ENCODE results near the gene KLF17. TPM values are rescaled to one million over a fixed set of nuclear protein-coding genes. Genes with fewer than 3 reads are reported as not detected.

The KLF17 gene
- total and polyA plus RNA-seq, 2 of the 8 experiments (the other 6 are each of a cell fraction or from before 2014, with no cell fraction given): not detected

DNA sequence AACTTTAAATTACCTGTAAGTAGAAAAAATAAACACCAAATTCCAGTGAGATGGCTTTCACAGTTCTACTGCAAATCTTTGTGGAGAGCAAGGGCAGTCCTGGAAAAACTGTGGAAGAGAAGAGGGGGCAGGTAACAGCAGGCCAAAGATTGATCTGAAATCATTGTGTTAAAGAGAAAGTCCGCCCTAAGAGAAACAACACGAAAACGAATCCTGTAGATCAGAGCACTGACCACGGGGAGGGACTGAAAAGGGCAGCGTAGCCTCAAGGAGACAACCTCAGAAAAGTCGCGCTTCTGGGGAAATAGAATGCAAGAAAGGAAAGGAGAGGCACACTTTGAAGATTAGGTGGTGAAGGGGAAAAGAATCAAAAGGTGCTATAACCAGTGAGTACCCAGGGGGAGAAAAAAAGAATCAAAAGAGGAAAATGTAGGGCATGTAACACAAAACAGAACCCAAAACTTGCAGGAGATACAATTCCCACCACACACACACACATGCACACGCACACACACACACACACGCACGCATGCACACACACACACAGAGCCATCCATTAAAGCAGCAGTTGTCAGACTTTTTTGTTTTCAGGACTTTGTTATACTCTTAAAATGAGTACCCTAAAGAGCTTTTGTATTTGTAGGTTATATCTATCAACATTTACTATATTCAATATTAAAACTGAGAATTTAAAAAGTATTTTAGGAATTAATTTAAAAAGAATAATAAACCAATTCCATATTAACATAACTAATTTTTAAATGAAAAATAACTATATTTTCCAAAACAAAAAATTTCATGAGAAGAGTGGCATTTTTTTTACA lies 28.0 kb upstream of the KLF17 start (continued):
- no peak for TF ChIP-seq BCL11A (IDR thresholded peaks at IDR 0.05; ENCODE audit: low read depth in 2 of 2, low read length in 2 of 2)
- TF ChIP-seq, protein P1, sequence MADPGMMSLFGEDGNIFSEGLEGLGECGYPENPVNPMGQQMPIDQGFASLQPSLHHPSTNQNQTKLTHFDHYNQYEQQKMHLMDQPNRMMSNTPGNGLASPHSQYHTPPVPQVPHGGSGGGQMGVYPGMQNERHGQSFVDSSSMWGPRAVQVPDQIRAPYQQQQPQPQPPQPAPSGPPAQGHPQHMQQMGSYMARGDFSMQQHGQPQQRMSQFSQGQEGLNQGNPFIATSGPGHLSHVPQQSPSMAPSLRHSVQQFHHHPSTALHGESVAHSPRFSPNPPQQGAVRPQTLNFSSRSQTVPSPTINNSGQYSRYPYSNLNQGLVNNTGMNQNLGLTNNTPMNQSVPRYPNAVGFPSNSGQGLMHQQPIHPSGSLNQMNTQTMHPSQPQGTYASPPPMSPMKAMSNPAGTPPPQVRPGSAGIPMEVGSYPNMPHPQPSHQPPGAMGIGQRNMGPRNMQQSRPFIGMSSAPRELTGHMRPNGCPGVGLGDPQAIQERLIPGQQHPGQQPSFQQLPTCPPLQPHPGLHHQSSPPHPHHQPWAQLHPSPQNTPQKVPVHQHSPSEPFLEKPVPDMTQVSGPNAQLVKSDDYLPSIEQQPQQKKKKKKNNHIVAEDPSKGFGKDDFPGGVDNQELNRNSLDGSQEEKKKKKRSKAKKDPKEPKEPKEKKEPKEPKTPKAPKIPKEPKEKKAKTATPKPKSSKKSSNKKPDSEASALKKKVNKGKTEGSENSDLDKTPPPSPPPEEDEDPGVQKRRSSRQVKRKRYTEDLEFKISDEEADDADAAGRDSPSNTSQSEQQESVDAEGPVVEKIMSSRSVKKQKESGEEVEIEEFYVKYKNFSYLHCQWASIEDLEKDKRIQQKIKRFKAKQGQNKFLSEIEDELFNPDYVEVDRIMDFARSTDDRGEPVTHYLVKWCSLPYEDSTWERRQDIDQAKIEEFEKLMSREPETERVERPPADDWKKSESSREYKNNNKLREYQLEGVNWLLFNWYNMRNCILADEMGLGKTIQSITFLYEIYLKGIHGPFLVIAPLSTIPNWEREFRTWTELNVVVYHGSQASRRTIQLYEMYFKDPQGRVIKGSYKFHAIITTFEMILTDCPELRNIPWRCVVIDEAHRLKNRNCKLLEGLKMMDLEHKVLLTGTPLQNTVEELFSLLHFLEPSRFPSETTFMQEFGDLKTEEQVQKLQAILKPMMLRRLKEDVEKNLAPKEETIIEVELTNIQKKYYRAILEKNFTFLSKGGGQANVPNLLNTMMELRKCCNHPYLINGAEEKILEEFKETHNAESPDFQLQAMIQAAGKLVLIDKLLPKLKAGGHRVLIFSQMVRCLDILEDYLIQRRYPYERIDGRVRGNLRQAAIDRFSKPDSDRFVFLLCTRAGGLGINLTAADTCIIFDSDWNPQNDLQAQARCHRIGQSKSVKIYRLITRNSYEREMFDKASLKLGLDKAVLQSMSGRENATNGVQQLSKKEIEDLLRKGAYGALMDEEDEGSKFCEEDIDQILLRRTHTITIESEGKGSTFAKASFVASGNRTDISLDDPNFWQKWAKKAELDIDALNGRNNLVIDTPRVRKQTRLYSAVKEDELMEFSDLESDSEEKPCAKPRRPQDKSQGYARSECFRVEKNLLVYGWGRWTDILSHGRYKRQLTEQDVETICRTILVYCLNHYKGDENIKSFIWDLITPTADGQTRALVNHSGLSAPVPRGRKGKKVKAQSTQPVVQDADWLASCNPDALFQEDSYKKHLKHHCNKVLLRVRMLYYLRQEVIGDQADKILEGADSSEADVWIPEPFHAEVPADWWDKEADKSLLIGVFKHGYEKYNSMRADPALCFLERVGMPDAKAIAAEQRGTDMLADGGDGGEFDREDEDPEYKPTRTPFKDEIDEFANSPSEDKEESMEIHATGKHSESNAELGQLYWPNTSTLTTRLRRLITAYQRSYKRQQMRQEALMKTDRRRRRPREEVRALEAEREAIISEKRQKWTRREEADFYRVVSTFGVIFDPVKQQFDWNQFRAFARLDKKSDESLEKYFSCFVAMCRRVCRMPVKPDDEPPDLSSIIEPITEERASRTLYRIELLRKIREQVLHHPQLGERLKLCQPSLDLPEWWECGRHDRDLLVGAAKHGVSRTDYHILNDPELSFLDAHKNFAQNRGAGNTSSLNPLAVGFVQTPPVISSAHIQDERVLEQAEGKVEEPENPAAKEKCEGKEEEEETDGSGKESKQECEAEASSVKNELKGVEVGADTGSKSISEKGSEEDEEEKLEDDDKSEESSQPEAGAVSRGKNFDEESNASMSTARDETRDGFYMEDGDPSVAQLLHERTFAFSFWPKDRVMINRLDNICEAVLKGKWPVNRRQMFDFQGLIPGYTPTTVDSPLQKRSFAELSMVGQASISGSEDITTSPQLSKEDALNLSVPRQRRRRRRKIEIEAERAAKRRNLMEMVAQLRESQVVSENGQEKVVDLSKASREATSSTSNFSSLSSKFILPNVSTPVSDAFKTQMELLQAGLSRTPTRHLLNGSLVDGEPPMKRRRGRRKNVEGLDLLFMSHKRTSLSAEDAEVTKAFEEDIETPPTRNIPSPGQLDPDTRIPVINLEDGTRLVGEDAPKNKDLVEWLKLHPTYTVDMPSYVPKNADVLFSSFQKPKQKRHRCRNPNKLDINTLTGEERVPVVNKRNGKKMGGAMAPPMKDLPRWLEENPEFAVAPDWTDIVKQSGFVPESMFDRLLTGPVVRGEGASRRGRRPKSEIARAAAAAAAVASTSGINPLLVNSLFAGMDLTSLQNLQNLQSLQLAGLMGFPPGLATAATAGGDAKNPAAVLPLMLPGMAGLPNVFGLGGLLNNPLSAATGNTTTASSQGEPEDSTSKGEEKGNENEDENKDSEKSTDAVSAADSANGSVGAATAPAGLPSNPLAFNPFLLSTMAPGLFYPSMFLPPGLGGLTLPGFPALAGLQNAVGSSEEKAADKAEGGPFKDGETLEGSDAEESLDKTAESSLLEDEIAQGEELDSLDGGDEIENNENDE (IDR thresholded peaks at IDR 0.05; ENCODE audit: insufficient replicate concordance, low read length): no peak

Data from H1 (cell line).